ENCODE measurements around the gene MTCH1.
"Not testable (repeated sequence)": the region's sequence is repeated elsewhere in the genome, so short reads cannot be mapped to it uniquely, and the experiment has no call there.

Gene MTCH1

DNA sequence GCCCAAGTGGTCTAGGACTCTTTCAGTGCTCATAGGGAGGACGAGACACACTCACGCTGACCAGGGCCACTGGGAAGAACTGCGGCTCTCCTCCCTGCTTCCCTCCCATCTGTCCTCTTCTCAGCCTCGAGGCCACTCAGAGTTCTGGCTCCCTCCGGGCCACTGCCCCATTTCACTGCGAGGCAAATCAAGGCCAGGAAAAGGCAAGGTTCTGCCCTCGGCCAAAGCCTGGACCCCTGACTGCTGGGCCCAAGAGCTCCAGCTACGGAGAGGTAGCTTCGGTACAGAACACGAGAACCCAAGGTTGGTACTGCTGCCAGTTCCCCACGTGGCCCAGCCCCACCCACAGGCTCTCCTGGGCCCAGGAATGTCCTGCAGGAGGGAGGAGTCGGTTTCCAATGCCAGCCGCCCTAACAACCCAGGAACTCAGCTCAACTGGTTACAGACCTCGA, 16.7 kb downstream of the MTCH1 start:
- DNase-seq = no peak

DNA sequence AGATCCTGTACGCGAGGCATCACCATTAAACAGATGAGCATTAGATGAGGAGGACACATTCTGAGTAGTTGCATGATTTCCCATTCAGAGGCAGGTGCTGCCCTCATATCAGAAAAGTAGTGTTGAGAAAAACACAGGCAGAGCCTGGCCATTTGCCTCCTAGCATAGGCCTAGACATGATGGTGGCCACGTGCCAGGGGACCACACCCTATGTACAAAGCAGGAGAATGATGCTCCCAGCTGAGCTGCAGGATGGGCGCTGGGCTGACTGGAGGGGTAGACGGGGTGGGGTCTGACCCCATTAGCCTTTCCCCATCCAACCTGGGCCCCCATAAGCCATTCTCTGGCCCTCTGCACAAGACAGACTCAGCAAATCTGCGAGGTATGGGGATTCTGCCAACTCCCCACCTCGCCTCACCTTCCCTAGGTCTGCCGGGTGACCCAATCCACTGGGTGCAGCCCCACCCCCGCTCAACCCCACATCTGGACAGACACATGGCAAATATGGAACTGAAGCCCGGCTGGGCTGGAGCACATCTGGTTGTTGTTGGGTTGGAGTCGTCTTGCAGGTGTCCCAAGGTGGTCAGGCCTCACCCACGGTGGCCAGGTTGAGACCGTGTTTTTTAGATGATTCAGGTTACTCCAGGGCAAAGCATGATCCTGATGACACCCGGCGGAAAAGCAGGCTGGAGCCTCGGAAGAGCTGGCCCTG, 17.6 kb downstream of the MTCH1 start:
- DNase-seq = no peak

- no peak for DNase-seq
Measured at GRCh38 chr6:36967757-36968156, 18.2 kb downstream of the MTCH1 start.

DNA sequence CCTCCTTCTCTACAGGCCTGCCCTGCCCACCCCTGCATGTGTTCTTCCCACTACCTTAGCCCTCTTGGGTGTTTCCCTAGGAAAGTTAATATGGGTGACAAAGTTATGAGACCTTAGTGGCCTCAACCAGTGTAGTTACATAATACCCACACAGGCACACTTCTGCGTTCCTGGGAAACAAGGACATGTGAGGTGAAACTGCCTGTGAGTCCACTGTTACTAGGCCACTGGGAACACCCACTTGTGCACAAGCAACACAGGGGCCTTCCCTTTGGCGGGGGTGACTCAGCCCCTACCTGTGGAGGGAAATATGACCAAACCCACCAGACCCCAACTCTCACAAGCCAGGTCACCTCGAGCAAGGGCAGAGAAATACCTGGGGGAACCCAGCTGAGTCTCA, 18.7 kb downstream of the MTCH1 start:
- DNase-seq = no peak

GRCh38 chr6:36964908-36965307, 21.1 kb downstream of the MTCH1 start:
- no peak for DNase-seq

GRCh38 chr6:36964349-36964748, 21.6 kb downstream of the MTCH1 start:
- no peak for DNase-seq

GRCh38 chr6:36963451-36964290, 22.3 kb downstream of the MTCH1 start:
- DNase-seq = peak; percentile 65

DNA sequence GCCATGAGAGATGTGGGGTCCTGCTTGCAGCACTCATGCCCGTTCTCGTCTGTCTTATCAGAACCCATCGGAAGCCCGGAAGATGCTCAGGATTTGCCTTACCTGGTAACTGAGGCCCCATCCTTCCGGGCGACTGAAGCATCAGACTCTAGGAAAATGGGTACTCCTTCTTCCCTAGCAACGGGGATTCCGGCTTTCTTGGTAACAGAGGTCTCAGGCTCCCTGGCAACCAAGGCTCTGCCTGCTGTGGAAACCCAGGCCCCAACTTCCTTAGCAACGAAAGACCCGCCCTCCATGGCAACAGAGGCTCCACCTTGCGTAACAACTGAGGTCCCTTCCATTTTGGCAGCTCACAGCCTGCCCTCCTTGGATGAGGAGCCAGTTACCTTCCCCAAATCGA, 23.1 kb downstream of the MTCH1 start:
- DNase-seq = peak; percentile 92

DNA sequence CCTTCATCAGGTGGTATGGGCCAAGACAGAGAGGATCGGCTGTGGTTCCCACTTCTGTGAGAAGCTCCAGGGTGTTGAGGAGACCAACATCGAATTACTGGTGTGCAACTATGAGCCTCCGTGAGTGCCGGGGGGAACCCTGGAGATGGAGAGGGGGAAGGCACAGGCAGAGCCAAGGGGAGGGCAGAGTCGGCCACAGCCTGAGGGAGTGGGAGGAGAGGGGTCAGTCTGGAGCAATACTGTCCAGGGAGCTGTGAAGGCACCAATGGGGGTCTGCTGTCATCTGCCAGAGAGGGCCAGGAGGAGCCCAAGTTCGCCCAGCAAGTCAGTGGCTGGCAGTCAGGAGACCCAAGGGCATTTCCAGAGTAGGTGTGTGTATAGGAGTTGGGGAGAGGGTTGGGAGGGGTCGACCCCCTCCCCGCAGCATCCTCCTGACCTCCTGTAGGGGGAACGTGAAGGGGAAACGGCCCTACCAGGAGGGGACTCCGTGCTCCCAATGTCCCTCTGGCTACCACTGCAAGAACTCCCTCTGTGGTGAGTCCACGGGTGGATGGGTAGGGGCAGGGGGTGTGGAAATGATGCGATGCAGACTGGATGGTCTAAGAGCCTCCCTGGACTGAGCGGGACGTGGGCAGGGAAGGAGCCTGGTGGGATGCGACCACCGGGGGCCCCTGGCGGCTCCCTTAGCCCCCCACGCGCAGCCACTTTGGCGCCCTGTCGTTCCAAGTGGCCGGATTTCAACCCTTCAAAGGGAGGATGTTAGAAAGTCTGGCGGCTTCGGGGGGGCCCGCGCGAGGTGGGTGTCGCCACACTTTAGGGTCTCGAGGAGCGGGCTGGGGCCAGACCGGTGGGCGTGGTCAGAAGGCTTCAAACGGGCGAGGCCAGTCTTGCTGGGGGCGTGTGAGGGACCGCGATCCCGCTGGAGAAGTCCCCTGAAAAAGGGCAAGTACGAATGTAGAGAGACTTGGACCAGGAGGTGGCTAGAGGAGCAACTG, 24.3 kb downstream of the MTCH1 start:
- DNase-seq = no peak

DNA sequence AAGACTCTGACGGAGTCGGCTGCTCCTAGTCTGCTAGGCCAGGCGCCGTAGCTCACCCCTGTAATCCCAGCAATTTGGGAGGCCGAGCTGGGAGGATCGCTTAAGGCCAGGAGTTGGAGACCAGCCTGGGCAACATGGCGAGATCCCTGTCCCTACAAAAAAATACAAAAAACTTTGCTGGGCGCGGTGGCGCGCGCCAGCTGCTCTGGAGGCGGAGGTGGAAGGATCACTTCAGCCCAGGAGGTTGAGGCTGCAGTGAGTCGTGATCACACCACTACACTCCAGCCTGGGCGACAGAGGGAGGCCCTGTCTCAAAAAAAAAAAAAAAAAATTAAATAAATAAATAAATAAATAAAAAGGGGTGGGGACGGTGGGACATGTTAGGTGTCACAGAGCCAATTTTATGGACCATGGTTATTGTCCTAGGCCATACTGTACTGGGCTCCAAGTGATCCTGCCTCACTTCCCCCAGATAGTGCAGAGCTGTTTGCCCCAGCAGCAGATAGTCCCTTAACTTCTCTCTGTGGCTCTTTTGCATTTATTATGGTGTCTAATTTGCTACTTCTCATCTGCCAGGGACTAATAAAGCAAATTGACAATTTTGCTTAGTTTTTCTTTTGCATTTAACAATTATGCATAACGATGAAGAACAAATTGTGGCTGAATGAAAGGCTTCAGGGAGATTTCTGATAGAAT, 26.3 kb downstream of the MTCH1 start:
- no peak for DNase-seq

GRCh38 chr6:36958775-36959554, 27.0 kb downstream of the MTCH1 start:
- no peak for DNase-seq

GRCh38 chr6:36957773-36958271, 28.2 kb downstream of the MTCH1 start:
- no peak for DNase-seq

GRCh38 chr6:36956446-36956820, 29.6 kb downstream of the MTCH1 start:
- DNase-seq = no peak

DNA sequence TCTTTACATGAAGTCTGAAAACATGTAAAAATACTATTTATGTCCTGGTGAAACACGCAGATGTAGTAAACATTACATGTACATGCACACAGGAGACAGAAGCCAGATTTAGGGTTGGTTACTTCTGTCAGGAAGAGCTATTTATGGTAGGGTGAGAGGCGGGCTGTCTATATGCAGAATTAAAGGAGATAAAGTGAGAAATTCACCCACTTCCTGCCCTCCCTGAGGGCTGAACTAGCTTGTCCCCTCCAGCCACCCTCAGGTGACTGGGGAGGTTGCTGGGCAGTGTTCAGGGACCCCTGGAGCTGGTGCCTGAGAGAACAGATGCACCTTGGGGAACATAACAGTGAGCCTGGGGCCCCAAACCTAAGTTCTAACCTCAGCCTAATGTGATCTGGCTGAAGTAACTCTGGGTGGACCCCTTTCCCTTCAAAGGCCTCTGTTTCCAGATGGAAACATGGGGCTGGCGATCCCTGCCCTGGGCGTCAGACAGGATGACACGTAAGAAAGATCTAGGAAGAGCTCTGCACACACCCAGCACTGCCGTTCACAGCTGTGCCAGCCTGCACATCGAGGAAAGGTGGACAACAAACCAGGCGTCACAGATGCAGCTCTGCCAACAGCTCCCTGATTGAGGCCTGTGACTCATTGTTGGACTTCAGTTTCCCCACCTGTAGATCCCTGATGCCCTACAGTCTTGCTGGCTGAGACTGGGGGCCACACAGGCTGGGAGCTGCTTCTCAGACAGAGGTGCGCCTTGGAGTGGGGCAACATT, 30.1 kb downstream of the MTCH1 start:
- no peak for DNase-seq

- no peak for DNase-seq
Measured at GRCh38 chr6:36955136-36955535, 30.9 kb downstream of the MTCH1 start.

DNA sequence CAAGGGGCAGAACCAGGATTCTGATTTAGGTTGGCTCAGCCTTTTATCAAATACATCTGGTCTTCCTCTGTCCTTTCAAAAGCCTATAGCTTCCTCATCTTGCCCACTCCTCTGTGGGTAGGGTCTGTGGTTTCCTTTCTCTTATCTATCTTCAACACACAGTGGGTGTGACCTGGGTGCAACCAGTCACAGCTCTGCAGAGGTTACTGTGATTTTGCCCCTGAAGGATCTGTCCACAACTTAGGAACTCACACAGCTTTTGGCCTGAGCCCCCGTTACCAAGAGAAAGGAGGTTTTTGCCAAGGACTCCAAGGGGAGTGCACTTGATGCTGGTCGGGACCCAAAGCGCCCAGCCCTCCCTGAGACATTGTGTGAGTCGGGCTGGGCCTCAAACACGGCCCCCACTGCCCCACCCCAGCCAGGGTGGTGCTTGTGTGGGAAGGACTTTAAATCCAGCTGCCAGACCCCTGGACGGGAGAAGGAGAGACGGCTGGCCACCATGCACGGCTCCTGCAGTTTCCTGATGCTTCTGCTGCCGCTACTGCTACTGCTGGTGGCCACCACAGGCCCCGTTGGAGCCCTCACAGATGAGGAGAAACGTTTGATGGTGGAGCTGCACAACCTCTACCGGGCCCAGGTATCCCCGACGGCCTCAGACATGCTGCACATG, 31.6 kb downstream of the MTCH1 start, which contains the start of gene PI16:
Gene PI16, plus strand, starts transcription at position 477 of the 670 bp plus-strand sequence. Its CDS starts 23 bp downstream, at position 500.
- DNase-seq = peak; percentile 56

DNA sequence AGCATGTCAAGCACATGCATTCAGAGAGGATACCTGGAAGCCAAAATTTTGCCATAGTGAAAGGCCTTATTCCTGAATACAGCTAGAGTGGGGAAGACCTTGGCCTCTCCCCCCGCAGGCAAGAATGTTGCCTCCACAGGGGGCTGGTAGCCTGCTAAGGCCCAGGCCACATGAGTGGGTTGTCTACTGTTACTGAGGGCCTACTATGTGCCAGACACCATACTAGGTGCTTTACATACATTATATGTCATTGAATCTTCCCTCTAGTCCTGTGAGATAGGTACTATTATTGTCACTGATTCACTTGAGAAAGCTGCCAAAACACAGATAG, 32.1 kb downstream of the MTCH1 start:
- DNase-seq = no peak

GRCh38 chr6:36949636-36950035, 36.4 kb downstream of the MTCH1 start:
- DNase-seq = no peak

- DNase-seq = not testable (repeated sequence)
Measured at GRCh38 chr6:36949076-36949475, 36.9 kb downstream of the MTCH1 start.

Measured in CD4-positive, alpha-beta T cell treated with Interleukin-21 for 1 hour (primary cell).